GM19455 (cell line): ENCODE measurements around the gene NLK.
"Not testable (repeated sequence)": the region's sequence is repeated elsewhere in the genome, so short reads cannot be mapped to it uniquely, and the experiment has no call there.

Source experiments
- ATAC-seq: cut with Tn5 transposase; IDR thresholded peaks from one replicate; pipeline ENCODE4 v1.9.1; 2021; ENCODE audit not compliant: unreplicated experiment

Gene NLK

DNA sequence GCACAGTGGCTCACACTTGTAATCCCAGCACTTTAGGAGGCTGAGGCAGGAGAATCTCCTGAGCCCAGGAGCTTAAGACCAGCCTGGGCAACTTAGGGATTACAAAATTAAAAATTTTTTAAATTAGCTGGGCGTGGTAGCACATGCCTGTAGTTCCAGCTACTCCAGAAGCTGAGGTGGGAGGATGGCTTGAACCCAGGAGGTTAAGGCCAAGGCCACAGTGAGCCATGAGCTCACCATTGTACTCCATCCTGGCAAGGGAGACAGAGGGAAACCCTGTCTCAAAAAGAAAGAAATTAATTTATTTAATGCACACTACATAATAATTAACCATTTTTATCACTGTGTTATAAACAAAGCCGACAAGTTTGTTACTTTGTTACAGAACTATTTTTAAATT, 145.5 kb downstream of the NLK start:
- no peak for ATAC-seq

DNA sequence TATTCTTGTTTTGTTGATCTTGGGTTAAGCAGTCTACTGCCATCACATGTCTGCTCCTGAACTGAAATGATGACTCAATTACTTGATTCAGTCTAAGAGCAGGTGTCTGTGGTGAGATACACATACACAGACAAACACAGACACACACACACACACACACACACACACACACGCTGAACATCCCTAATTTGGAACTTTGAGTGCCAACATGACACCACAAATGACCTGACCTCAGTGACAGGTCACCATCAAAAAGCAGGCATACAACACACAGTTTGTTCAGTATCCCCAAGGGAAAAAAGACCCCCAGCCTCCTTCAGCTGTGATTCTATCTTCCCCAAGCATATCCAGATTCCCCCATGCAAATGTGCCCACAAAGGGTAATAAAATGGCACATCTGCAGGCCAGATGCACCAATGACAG, 146.4 kb downstream of the NLK start:
- ATAC-seq: no peak

DNA sequence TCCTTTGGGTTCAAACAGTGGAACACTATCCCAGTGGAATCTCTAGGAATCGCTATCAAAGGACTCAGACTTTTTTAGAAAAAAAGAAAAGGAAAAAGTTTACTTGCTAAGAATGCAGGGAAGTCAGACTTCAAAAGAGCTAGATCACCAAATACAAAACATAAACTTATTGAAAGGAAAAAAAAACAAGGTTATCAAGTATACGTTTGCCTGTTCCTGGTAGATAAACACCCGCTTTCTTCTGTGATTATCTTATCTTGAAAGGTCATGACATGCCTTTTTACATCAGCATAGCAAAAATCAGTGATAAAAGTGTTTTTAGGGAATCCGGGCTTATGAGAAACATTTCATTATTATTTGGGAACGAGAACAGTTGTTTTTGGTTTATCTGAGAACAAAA, 147.2 kb downstream of the NLK start:
- no peak for ATAC-seq

DNA sequence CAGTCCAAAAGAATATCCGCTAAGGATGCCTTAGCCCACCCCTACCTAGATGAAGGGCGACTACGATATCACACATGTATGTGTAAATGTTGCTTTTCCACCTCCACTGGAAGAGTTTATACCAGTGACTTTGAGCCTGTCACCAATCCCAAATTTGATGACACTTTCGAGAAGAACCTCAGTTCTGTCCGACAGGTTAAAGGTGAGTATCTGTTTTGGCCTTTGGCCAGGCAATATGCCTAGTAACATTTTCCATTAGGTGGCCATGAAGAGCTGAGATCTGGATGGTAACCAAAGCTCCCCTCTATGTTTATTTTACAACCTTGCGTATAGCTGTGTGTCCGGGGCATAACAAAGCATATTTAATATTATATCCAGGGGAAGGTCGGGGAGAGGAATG, 148.5 kb downstream of the NLK start:
- ATAC-seq: no peak

DNA sequence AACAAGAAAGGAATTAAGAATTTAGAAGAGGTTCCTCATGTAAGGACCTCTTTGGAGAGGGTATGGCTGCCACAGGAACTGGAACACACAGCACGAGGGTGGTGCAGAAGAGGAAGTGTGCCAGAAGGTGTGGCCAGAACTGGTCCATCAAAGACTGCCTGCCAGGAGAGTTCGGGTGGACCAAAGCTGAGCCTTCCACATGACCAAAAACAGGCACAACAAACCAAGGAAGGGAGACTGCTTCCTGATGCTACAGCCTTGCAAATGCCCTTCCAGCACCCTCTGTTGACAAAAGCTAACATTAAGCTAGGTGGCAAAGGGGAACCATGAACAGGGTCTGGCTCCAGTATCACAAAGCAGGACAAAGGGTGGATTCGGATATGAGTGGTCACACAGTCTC, 150.8 kb downstream of the NLK start:
- no peak for ATAC-seq

DNA sequence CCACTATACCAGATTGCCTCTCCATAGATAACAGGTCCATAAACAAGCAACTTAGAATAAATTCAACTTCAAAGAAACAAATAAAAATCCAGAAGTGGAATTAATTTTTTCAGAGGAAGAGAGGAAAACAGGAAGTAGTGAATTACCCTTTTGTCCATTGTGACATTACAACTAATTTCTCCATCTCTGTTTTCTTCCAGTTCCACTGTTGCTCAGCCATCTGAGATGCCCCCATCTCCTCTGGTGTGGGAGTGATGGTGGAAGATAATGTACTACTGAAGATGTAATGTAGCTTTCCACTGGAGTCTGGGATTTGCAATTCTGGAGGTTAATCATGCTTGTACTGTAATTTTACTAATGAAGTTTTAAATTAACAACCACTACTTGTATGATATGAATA, 151.9 kb downstream of the NLK start:
- no peak for ATAC-seq

DNA sequence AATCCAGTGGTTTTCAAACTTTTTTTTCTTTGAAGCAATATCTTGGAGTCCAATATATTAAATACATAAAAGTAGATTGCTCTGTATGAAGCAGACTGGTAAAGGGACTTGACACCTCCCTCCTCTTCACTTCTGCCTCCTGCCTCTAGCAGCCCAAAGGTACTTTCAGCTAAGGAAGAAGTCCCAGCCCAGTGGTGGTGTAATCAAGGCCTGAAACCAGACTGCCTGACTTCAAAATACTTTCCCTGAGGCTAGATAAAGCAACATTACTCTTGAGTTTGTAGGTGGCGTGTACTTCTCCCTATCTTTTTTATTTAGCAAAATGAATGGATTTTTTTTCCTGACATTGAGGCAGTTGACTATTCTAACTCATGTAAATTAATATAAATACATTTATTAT, 154.2 kb downstream of the NLK start:
- ATAC-seq: no peak

DNA sequence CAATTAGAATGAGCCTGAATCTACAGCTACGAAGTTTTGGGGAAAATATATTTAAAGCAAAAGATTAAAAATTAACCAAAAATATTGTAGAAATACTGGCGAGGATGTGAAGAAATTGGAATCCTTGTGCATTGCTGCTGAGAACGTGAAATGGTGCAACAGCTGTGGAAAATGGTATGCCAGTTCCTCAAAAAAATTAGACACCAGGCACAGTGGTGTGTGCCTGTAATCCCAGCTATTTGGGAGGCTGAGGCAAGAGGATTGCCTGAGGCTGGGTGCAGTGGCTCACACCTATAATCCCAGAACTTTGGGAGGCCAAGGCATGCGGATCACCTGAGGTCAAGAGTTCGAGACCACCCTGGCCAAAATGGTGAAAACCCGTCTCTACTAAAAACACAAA, 156.6 kb downstream of the NLK start:
- ATAC-seq: no peak

DNA sequence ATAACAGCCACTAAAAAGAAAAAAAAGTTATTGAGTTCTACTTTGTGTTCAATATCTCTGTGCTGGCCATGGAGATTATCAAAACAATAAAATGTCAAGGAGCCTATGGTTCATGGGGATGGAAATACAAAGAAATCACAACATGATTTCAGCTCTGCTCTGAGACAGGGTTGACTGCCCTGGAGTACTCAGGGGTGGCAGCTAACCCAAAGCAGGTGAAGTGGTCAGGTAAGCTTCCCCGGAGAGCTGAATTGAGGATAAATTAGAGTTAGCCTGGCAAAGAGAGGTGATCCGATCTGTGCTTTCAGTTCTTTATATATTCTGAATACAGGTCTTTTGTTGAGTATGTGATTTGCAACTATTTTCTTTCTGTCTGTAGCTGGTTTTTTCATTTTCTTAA, 157.3 kb downstream of the NLK start:
- ATAC-seq: no peak

DNA sequence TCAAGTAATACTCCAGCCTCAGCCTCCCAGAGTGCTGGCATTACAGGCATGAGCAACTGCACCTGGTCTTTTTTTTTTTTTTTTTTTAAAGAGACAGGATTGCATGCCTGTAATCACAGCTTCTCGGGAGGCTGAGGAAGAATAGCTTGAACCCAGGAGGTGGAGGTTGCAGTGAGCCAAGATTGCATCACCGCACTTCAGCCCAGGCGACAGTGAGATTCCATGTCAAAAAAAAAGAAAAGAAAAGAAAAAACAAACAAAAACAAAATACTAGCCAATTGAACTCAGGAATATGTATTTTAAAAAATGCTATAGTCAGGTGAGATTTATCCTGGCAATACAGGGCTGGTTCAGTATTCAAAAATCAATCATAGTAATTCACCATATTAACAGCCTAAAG, 158.8 kb downstream of the NLK start:
- ATAC-seq: no peak

DNA sequence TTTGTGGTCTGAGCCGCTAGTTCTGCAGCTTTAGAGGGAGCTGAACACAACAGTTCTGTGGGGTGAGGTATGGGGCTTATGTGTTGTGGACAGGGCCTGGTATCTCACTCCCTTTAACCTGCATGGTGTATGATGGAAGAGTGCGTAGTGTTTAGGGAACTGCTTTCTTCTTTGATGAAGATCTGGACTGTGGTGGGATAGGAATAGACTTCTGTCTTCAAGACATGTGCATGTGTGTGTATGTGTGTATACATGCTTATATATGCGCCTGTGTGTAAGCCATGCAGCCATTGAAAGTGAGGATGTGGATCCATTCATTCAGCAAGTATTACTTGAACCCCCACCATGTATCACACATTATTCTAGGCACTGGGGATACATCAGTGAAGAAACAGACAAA, 161.8 kb downstream of the NLK start:
- ATAC-seq: no peak

DNA sequence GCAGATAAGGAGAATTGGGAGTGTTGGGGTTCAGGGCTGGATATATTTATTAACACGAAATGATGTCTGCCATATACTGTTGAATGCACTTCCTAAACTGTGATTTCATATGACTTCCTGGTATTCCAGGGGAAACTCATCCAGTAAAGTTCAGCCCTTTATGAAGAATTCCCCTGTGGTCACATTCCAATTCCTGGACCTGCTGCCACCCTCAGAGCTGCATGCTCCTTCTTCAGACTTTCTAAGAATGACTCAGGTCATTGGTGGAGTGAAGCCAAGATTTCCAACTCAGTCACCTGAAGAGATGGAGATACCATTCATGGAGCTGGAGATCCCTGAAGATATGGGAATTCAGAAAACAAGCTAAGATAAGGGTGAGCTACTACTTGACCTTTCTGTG, 162.3 kb downstream of the NLK start:
- no peak for ATAC-seq

DNA sequence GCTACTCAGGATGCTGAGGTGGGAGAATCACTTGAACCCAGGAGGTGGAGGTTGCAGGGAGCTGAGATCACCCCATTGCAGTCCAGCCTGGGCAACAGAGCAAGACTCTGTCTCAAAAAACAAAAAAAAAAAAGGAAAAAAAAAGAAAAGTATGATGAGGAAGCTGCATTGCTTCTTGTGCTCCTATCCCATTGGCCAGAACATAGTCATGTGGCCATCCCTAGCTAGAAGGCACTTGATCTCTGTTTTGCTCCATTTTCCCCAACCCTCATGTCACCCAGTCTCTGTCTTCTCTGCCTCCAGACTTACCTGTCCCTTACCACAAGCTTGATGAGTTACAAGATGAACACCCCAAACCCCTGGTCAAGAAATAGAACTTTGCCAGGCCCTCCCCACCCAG, 163.8 kb downstream of the NLK start:
- no peak for ATAC-seq

DNA sequence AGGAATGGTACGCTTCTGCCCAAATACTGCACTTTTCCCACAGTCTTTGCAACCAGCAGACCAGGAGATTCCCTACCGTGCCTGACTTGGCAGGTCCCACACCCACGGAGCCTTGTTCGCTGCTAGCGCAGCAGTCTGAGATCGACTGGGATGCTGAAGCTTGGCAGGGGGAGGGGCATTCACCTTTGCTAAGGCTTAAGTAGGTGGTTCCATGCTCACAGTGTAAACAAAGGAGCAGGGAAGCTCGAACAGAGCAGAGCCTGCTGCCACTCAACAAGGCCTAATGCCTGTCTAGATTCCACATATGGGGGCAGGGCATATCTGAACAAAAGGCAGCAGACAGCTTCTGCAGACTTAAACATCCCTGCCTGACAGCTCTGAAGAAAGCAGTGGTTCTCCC, 169.3 kb downstream of the NLK start:
- no peak for ATAC-seq

DNA sequence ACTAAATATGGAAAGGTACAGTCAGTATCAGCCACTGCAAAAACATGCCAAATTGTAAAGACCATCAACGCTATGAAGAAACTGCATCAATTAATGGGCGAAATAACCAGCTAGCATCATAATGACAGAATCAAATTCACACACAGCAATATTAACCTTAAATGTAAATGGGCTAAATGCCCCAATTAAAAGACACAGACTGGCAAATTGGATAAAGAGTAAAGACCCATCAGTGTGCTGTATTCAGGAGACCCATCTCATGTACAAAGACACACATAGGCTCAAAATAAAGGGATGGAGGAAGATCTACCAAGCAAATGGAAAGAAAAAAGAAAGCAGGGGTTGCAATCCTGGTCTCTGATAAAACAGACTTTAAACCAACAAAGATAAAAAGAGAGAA, 171.1 kb downstream of the NLK start:
- not testable (repeated sequence) for ATAC-seq

DNA sequence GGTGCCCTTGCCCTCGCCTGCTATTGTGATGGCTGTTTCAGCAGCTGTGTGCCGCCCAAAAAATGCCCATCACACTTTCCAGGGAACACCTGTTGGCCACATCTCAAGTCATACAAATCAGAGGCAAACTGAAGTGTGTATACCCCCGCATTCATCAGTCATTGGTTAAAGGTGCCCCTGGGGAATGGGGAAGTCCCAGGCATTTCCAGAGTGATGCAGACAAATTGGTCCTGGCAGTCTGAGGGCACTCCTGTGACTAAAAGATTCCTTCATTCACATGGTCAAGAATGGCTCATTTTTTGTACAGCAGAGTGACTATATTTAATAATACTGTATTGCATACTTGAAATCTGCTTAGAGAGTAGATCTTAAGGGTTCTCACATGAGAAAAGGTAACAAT, 173.6 kb downstream of the NLK start:
- no peak for ATAC-seq

DNA sequence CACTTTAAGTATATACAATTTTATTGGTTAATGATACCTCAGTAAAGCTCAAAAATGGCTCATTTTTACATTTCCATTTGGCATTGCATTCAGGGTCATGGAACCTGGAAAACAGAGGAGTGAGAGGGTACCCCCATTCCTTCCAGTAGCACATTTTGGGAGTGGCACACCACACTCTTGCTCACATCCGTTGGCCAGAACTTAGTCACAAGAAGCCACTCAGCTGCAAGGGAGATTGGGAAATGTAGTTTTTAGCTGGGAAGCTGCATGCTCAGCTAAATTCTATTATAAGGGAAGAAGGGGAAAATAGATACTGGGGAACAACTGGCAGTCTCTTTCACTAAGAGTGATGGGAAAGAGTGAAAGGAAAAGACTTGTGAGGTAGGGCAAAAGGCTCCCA, 174.1 kb downstream of the NLK start:
- no peak for ATAC-seq

DNA sequence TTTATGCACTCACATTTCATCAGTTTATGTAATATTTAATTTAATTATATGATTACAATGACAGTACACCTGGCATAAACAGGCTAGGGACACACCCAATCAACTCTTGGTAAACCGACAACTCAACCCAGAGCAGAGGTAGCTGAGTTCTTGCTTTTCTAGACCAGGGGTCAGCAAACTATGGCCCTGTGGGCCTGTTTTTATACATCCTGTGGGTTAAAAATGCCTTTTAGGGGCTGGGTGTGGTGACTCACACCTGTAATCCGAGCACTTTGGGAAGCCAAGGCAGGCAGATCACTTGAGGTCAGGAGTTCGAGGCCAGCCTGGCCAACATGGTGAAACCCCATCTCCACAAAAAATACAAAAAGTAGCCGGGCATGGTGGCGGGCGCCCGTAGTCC, 177.3 kb downstream of the NLK start:
- ATAC-seq: no peak

DNA sequence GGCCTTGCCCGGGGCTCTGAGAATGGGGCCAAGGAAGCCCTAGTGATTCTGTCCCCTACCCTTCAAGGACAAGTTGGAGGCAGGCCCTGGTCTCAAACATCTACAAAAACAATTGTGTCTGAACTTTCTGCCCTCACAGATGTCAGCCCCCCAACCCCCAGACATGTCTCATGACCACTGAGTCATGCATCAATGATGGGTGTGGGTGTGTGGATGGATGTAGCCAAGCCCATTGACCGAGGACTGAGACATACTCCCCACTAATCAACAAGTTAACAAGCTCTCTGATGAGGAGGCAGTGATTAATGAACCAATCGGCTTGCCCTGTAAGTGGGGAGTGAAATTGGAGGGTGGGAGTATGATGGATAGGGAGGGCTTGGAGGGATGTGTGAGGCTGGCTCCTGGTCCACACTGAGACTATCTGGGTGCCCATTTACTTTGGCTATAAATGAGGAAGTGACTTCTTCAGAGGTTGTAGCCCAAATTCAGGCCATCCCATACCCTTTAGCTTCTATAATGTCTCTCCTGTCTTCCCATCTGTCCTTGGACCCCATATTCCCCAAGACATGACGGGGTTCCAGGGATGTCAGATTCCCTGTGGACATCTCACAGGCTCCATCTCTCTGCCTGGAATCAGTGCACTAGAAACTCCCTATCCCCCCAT, 179.4 kb downstream of the NLK start:
- no peak for ATAC-seq

DNA sequence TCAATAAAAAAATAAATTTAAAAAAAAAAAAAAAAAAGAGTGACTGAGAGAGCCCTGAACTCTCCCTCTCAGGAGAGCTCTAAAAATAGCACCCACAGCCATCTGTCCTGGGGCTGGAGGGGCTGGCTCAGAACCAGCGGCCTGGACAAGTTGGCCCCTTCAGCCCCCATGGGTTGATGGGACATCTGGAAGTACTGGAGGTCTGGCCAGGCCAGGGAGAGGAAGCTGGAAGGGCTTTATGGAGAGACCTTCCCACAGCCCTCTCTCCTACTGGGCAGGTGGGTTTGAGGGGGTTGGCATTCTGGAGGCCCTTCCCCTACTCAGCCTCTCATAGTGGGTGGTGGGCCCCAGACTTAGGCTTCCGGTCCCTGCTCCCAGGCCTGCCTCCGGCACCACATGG, 182.8 kb downstream of the NLK start:
- ATAC-seq: no peak

DNA sequence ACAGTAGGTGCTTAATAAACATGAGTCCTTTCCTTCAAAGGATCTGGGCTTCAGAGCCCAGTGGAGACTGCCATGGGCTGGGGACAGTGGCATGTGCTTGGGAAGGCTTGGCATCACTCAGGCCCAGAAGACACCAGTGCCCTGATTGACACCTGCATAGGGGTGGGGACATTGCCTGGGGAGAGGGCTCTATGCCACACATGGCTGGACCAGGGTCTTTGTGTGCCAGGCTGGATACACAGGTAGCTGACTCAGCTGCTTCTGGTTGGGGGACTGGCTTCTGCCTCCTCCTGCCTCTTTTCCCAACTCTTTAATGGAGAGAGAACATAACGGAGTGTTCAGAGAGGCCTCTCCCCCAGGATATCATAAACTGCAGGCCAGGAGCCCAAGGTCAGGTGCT, 183.4 kb downstream of the NLK start:
- no peak for ATAC-seq

DNA sequence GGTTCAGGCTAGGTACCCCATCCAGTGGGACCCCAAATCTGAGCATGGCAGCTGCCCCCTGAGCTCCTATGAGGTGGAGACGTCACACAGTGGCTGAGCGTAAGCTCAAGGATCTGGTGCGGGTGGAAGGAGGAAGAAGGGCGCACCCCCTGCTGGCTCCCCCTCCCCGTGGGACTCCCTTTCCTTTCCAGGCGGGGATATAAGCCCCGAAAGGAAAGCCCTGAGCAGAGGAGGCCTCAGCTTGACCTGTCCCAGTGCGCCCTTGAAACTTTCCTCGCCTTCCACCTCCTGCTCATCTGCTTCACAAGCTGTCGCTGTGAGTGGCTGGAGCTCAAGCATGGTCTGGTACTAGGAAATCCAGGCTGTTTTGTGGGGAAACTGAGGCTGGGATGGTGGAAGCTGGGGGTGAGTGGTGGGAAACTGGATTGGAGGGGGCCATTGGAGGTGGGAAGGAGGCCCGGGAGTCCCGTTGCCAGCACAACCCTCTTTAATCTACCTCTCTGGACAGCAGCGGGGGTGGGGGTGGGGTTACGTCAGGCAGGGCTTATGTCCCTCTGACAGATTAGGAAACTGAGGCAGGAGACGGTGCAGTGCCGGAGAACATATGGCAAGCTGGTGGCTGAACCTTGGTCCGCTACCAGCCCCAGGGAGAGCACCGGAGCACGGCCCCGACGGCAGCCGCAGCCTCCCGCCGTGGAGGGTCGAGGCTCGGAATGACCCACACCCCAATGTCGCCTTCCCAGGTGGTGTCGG, 184.3 kb downstream of the NLK start:
- no peak for ATAC-seq
